ENCODE data around the gene SCAP. TPM values are rescaled to one million over a fixed set of nuclear protein-coding genes. Genes with fewer than 3 reads are reported as not detected.

The SCAP gene
- total and polyA plus RNA-seq, 2 of the 4 experiments (the other 2 are of a cell fraction) = 25.3 to 34.6 TPM

- in situ Hi-C loops (cut with MboI; ENCODE audit: low sequenced_read_pairs) = no loop called here
- CTCF ChIA-PET = interaction anchor here (0.6 kb wide), 1 partner anchor 67 kb away, joined by 3 read pairs; no protein-coding TSS in a partner anchor
Measured at GRCh38 chr3:47425959-47426358, 49.8 kb downstream of the SCAP start.

More at GRCh38 chr3:47425959-47426358, 49.8 kb downstream of the SCAP start:
- no peak overlapping the region for H3K14ac ChIP-seq (replicated peaks; ENCODE audit: low read depth, low read length)
- no peak overlapping the region; the same call in 1 of the 2 replicates for H3K4ac ChIP-seq (ENCODE audit: low read depth, low read length)
- no peak overlapping the region for H3K18ac ChIP-seq (ENCODE audit: low read depth, low read length)
- POLR2A ChIA-PET (ENCODE audit: unreplicated experiment) = no interaction called here
- peaks cover 0 to 36% of the 10 kb centered on the region in 2 experiments; a peak in 1 of 4 replicates for H3K79me1 ChIP-seq (ENCODE audit: low read depth in 1 of 2, low read length in 2 of 2)
- H3K36me3 ChIP-seq (ENCODE audit: control insufficient read depth, insufficient read depth, low read length) = peaks cover 33% of the 10 kb centered on the region
- no TSS peak for BruUV-seq (replicated peaks)
- no peak for ATAC-seq (ENCODE audit: low read depth)
- no peak overlapping the region for H4K5ac ChIP-seq (ENCODE audit: low read depth, low read length)
- H4K8ac ChIP-seq (ENCODE audit: low read depth in 2 of 2, low read length in 2 of 2) = no peak overlapping the region
- H2BK120ac ChIP-seq (ENCODE audit: low read depth, low read length) = no peak overlapping the region; the same call in 1 of the 2 replicates
- 100% methylated on average over 2 of the region's 9 CpGs; no CpG with 5 or more reads in 1 of the 2 experiments for WGBS, 2 experiments (ENCODE audit: extremely low coverage in 2 of 2, insufficient read length in 1 of 2)
- no peak overlapping the region for H4K91ac ChIP-seq (ENCODE audit: insufficient read depth, low read depth, low read length)
- peaks cover 38% of the 10 kb centered on the region for H3K9me1 ChIP-seq (ENCODE audit: insufficient read depth, low read length)
- TF ChIP-seq BHLHE40 (IDR thresholded peaks at IDR 0.05; ENCODE audit: low read depth, low read length) (no peak), MAFK (IDR thresholded peaks at IDR 0.05; ENCODE audit: low read depth, low read length) (no peak)
- peaks cover 11% of the 10 kb centered on the region; the same call in 1 of the 2 replicates for H4K20me1 ChIP-seq (ENCODE audit: insufficient read depth, low read length)
- H2BK5ac ChIP-seq (ENCODE audit: low read depth, low read length, poor library complexity, severe bottlenecking) = no peak overlapping the region
- intact Hi-C loops (cut with micrococcal nuclease) (no loop called here), dilution Hi-C loops (cut with HindIII; ENCODE audit: low sequenced_read_pairs, unreplicated experiment) (no loop called here)
- peak overlapping the region; percentile 43; the same call in 1 of the 2 replicates for H2AK5ac ChIP-seq (ENCODE audit: low read depth, low read length)
- no peak overlapping the region for H3K56ac ChIP-seq (ENCODE audit: extremely low read depth, insufficient read depth, low read length)
- H3K4me3 ChIP-seq (ENCODE audit: insufficient read depth, low read depth, low read length) = no peak overlapping the region
- H2BK20ac ChIP-seq (ENCODE audit: low read depth, low read length) = no peak overlapping the region
- H3K4me2 ChIP-seq (ENCODE audit: low read depth, low read length) = no peak overlapping the region
- H3K4me1 ChIP-seq (ENCODE audit: control insufficient read depth, insufficient read depth, low read length) = peaks cover 10% of the 10 kb centered on the region; the same call in 1 of the 2 replicates
- H3K23ac ChIP-seq (ENCODE audit: low read depth, low read length) = no peak overlapping the region
- H2BK15ac ChIP-seq (ENCODE audit: low read depth, low read length) = no peak overlapping the region
- no peak overlapping the region for H3K27ac ChIP-seq (ENCODE audit: insufficient read depth, low read length)
- H3K9me3 ChIP-seq (ENCODE audit: control insufficient read depth, insufficient read depth, low read length) = no peaks in the 10 kb centered on the region
- no peak overlapping the region for H2AFZ ChIP-seq (replicated peaks; ENCODE audit: low read length, poor library complexity)
- H3K27me3 ChIP-seq (ENCODE audit: control insufficient read depth, insufficient read depth, low read length) = no peaks in the 10 kb centered on the region
- no peak overlapping the region for H3K9ac ChIP-seq (ENCODE audit: low read depth, low read length)
- no peak overlapping the region for H2AK9ac ChIP-seq (replicated peaks; ENCODE audit: low read depth, low read length, poor library complexity)
- DNase-seq = no peak

All from IMR-90 (cell line).